ENCODE results near the gene KIRREL3.

GRCh38 chr11:126398296-126398695 is 602.3 kb downstream of the KIRREL3 start:
- no peak for TF ChIP-seq EZH2 (IDR thresholded peaks at IDR 0.05; ENCODE audit: insufficient read depth, poor library complexity, severe bottlenecking)
- no peak for TF ChIP-seq EZH2phosphoT487 (IDR thresholded peaks at IDR 0.05; ENCODE audit: insufficient read depth, low read depth)
